Hypothalamus (tissue), 51 donors: Measurements from ENCODE around the gene RAMP1.

Experiments
- DNase-seq, 51 donors: peaks; one replicate each; lab custom pipeline; 2025; lab: John Stamatoyannopoulos, UW

Gene RAMP1

DNA sequence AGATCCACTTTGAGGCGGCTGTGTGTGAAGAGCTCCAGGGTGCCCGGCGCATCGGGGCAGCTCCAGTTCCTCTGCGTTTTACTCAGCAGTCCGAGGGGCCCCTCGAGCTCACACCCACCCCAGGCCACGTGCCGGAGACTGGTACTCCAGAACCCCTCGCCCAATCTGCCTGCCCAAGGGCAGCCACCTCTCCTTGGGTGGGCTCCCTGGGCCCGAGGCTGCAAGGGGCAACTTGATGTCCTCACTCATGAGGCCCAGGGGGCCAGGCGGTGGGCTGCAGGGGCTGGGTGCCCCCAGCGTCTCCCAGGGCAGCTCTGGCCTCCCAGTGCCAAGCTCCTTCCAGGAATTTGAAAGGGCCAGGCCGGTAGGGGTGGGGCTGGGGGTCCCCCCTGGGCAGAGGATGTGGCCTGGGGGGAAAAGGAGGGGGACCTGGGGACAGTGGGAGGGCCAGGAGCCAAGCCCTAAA is 16.7 kb downstream of the RAMP1 start:
- DNase-seq, result no peak

DNA sequence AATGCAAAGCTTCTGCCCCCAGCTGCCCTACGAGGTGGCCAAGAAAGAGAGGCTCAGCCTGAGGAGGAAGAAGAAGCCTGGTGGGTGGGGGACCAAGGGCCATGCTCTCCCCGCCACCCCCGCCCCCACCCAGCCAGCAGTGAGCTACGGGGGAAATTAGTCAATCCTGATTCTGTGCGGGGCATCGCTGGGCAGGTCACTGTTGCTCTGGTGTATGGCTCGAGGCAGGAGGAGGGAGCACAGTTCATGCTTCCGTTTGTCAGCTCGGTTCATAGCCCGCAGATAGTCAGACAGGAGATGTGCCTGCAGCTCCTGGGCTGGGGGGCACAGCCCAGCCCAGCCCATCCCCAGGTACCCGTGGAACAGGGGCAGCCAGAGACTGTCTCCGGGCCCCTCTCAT is 17.1 kb downstream of the RAMP1 start:
- no peak for DNase-seq

DNA sequence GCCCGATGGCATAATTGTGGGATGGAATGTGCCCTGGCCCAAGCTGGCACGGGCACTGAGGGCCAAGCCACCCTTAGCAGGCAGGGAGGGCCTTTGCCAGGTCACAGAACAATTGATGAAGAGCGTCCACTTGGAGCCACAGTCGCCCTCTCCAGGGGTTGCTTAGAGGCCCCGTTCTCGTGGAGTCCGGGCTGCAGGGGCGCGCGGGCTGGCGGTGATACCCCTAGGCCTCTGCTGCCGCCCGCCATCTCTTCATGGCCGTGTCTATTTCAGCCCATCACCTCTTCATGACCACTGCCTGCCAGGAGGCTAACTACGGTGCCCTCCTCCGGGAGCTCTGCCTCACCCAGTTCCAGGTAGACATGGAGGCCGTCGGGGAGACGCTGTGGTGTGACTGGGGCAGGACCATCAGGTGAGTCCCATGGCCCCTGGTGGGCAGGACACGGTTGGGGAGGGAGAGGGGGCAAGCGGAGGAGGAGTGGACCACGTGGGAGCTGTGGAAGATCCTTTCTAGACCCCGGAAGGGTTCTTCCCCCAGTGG is 17.6 kb downstream of the RAMP1 start:
- no peak for DNase-seq

DNA sequence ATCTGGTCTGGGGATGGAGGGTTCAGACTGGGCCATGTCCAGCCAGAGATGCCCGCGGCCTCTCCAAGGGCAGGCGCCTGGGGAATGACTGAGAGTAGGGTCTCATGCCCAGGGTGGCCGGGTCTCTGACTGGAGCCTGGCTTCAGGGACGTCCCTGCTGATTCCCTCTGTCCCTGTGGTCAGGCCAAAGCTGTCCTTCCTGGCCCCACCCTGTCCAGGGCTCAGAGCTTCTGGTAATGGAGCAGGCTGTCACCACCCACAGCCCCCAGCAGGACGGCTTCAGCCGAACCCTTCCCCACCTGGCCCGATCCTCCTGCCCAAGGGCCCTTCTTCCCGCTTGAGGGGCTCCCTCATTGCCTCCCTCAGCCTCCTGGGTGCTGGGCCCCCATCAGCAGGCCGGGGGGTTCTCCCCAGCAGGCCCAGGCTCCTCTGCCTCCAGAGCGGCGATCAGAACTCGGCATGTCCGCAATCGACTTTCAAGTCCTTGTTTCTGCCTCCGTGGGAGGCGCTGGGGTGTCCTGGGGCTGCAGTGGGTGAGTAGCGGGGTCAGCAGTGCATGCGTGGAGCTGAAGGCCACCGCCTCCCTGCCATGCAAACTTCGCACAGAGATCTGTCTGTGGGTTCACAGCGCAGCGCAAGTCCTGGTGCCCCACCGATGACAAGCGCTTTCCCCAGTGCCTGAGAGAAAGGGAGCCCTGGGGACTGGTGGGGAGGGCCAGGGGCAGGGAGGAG is 18.3 kb downstream of the RAMP1 start:
- DNase-seq, result no peak

DNA sequence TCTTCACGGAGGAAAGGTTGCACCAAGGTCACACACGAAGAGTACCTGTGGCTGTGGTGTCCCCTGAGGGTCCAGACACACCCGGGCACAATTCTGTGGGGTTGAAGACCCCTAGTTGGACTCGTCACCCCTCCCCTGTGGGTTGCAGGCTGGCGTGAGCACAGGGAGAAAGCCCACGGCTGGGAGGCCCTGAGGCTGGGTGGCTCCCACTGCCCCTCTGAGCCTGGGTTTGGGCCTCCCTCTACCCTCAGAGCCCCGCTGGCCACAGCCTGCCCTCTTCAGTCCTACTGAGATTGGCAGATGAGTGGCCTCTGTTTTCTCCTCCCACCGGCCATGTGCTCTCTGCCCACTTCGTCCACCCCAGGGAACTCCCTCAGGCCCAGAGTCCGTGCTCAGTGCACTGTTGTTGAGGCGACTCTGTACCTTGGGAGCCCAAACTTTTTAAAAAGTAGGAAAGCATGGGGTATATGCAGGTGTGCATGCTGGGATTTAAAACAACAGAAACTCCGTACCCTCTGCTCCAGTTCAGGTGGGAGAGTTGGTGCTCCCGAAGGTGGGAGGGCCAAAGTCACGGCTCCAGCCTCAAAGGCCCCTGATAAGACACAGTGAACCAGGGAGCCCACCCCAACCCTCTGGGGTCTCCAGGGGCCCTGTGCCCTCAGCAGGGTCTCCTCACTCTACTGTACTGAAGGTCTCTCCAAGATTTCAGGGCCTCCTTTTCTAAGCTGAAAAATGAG is 19.1 kb downstream of the RAMP1 start:
- no peak for DNase-seq

DNA sequence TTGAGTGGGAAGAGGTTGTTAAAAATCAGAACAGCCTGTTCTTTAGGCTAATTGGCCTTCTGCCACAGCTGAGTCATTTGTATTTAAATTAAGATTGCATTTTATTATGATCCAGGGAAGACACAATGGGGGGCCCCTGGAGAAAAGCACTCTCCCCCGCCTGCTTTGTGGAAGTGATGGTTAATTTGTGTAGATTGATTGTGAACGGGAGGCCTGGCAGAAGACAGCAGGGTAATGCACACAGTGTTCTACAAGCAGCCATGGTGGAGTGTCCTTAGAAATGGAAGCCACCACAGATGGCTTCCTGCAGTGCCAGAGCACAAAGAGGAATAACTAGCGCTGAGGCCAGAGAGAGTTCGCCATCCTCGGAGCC is 19.6 kb downstream of the RAMP1 start:
- peak in 1 of 51 donors; percentile 81 for DNase-seq

DNA sequence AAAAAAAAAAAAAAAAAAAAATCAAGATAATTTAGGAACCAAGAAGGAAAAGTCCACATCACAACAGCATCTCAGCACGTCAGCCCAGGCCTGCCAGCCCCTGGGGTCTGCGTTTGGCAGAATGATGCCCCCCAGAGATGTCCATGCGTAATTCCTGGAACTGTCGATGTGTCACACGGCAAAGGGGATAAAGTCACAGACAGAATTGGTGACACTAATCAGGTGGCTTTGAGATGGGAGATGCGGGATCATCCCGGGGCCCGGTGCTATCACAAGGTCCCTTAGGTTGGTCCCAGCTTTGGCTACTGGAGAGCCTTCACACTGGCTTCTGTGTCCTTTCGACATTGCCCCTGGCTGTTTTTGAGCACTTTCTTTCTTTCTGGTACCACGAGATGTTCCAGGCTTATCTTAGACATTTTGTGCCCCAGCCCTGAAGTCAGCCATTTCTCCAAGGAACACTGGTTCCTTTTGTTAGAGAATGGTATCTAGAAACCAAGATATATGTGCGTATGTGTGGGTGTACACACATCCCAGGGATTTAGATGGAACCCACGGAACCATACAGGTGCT is 20.7 kb downstream of the RAMP1 start:
- no peak for DNase-seq

DNA sequence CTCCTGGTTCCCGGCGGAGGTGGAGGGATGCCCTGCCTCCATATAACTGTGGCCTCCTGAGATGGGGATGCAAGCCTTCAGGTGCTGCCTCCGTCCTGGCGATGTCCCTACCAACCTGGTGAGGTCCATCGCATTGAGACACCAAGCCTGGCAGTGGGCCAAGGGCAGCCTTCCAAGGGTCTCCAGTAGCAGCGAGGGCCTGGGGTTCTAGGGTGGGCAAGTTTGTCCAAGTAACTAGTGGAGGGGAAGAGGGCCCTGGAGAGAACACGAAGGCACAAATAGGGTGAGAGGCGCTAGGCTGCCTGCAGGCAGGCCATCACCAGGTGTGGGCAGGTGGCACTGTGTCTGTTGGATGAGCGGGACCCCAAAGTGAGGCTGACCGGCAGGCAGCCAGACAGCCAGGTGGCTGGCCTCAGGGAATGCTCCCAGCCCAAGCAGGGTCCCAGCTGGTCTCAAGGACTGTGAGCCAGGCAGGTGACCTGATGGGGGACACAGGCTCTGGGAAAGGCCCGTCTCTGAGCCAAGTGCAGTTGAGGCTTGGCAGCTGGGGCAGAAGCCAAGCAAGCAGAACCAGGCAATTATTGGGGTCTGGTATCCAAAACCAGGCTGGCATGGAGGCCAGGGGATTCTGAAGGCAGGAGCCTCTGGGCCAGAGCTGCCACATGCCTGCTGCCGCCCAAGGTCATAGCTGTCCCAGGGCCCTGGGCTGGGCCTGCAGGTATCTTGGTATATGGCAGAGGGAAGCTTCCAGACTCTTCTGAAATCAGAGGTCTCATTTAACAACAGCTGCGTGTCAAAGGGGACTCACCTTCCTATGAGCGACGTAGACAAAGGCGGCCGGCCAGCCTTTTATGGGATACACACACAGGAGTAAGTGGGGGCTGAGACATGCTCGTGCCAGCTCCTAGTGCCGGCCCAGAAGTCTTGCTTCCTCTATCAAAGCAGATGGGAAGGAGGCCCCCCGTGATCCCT is 23.4 kb downstream of the RAMP1 start:
- no peak for DNase-seq

DNA sequence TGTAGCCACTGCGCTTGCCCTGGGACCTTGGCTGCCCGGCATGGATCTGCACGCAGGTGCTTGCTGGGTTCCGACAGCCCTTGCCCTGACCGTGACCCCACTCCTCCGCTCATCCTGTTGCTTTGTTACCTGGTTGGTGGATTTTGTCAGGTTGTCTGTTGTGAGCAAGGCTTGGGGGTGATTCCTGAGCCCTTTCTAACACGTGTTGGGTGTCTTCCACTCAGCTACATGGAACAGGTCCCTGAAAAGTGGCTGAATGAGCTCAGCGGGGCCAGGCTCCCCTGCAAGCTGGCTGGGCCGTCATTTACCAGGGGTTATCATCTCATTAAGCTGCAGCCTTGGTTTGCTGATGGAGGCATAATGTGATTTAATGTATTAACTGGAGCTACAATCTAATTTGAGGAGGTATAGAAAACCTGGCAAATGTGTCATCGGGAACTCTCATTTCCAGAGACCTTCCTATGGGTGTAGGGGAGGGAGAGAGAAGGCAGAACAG is 24.6 kb downstream of the RAMP1 start:
- DNase-seq, result peak in 1 of 51 donors; percentile 24

DNA sequence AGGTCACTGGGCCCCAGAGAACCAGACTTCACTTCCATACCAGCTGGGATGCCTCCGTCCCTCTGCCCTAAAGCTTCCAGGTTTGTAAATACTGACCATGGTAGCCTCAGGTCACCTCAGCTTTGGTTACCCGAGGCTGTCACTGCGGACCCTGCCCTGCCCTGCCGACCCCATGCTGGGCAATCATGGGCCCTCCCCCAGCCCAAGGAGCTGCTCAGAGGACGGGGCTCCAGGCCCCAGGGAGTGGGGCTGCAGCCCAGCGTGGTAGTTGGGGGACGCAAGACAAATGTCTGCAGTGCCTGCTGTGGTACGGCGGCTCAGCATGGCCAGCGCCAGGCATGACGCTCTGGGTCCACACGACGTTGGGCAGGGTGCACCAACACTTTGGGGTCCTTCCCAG is 25.3 kb downstream of the RAMP1 start:
- no peak for DNase-seq

DNA sequence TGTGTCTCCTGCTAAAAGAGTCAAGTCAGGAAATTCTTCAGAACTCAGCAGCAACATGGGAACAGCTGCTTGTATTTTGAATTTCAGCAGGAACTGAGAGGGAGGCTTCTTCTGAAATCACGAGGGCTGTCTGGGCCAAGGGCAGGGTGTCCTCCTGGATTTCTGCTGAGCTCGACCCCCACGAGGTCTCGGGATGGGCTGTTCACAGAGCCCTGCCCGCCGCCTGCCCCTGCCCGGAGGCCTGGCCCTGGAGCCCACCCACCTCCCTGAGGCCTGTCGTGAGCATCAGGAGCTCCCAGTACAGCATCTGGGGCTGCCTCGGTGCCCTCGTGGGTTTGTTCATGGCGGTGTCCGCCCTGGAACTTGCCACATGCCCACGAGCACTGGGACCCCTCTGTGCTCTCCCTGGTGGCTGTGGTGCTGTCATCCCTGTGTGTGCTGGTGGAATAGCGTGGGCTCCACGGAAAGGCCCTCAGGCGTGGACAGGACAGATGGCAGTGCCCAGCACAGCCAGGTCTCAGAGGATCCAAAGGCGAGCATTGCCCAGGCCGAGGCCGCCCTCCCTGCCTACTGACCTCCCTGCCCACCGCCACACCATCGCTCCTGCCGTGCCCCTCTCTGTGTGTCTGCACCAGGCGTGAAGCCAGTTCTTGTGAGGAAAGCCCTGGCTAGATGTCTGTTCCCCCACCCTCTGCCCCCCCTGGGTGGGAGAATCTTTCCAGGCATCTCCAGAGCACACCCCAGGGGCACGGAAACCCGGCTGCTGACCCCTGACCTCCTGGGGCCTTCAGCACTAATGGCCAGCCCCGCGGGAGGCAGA is 25.9 kb downstream of the RAMP1 start:
- DNase-seq, result peak in 2 of 51 donors; percentile 22 to 46

DNA sequence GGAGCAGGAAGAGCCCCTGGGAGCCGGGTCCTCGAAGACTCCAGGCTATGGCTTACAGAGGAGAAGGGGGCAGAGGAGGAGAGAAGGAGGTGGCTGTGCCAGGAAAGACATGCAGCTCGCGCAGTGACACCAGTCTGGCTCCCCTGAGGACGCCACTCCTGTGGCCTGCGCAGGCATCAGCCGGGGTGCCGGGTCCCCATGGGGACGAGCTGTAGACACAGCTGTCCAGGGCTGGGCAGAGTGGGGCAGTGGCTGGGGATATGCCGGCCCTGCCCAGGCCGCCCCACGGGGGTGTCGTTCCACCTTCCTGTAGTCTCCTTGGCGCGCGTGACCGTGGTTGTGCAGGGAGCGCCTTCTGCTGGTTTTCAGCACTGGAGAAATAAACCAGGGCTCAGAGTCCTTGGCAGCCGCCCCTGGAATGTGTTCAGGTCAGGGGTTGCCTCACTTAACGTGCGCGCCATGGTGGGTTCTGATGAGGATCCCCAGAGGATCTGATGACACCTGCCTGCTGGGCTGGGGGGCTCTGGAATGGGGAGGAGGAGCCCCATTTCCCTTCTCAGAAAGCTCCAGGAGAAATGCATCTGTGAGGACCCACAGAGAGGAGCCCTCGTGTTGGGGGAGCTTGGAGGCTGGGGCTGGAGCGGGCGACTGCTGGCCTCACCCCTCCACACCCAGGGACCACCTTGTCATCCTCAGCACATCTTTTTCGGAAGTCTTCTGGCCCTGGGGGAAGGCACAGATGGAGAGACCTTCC is 26.7 kb downstream of the RAMP1 start:
- DNase-seq, result peak in 11 of 51 donors; percentile 19 to 51 (median 34)

DNA sequence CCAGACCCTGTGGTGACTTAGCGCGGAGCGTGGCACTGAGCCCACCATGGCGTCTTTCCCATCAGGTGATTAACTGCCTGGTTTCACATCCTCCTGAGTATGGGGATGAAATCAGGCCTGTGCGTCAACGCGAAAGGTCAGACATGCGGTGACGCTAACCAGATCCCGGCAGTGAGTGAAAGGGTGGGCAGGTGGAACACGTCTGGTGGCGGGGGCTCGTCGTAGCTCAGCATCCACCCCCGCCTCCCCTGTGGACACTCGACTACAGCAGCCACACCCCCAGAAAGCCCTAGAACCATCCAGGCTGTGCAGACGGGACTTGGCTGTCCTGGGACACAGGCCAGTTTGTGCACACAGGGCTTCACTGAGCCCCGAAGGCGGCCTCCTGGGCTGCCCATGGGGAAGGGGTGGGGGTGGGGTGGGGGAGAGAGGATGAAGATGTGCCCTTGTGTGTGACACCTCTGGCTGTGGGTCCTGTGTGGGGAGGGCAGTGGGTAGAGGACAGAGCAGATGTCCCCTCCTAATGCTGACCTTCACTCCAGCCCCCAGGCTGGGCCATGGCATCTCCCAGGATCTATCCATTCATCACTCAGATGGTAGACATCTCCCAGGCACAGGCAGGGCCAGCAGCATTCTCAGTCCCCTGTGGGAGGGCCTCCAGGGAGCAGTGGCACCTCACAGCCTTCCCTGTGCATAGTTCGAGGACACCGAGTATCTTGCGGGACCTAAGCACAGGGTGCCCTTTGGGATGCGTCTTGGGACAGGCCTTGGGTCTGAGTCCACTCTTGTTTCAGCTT is 27.5 kb downstream of the RAMP1 start:
- DNase-seq, result peak in 14 of 51 donors; percentile 13 to 51 (median 36)

DNA sequence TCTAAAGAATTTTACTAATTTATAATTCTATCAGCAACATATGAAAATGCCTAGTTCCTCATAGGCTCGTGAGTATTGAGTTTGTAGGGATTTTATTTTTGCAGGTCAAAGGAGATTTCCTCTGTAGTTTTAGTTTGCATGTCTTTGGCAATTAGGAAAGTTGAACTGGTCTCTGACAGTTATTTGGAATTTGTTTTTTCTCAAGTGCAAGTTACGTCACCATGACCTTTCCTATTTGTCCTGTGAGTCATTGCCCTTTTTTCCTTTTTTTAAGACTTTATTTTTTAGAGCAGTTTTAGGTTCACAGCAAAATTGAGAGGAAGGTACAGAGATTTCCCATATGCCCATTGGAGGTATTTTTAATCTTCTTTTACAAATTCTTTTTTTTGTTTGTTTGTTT is 29.0 kb downstream of the RAMP1 start:
- no peak for DNase-seq

DNA sequence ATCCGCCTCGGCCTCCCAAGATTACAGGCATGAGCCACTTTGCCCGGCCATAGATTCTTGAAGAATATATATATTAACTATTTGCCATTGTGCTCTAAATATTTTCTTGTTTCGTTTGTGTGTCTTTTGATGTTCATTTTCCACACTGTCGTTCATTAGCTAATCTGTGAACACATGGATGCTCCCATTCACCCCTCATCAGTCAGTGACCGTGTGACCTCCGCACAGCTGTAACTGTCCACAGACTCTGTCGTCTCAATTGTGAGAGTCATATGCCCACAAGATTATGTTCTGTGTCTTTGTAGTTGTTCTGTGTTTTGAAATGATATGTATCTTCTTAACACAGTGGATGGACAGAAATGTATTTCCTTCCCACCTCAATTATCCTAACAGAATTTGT is 29.6 kb downstream of the RAMP1 start:
- DNase-seq, result no peak

DNA sequence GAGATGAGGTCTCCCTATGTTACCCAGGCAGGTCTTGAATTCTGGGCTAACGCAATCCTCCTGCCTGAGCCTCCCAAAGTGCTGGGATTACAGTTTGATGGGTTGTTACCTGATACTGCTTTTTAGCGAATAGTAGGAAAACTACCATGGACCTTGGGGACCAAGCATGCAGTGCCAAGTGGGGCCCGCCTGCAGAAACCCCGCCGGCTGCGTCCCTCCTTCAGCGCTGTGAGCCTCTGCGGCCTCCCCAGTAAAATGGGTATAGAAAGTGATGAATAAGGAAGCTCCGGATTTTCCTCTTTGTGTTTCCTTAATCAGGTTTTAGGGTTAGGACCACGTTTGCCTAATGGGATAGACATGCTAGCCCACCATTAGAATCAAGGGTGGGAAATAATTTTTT is 30.4 kb downstream of the RAMP1 start:
- no peak for DNase-seq

DNA sequence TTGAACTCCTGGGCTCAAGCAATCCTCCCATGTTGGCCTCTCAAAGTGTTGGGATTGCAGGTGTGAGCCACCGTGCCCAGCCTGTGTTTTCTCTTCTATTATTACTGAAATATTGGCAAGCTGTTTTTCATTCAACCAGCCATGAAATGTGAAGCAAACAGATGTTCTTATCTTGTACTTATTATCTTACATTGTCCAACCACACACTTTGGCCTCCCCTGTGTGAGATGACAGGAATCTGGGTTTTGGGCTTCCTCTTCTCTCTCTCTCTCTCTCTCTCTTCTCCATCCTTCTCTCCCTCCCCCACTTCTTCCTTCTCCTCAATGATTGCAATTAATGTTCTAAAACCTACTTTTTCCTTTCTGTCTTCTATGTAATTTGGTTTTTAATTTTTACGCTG is 33.1 kb downstream of the RAMP1 start:
- no peak for DNase-seq
